RWPE2 (cell line): ENCODE measurements around the gene PLCL2.

ENCODE experiments used
- ATAC-seq: fragments of 200-7000 bp; cut with Tn5 transposase; 3 replicates; pipeline ENCODE4 v1.9.1; 2021; ENCODE audit warnings: low read depth
- DNase-seq: peaks from one replicate; pipeline ENCODE4 v3.0.0-alpha.2; 2020; ENCODE audit warnings: low spot score
- H3K27ac ChIP-seq: fragments of 450-650 bp; 2 replicates; pipeline ENCODE4 v1.5.1; 2017; ENCODE audit warnings: mild to moderate bottlenecking; ENCODE audit not compliant: poor library complexity, severe bottlenecking
- H3K27me3 ChIP-seq: fragments of 250-450 bp; sonication (Bioruptor Pico); 2 replicates; pipeline ENCODE4 v1.5.1; 2021; ENCODE audit warnings: mild to moderate bottlenecking, moderate library complexity; ENCODE audit not compliant: insufficient read depth, poor library complexity, severe bottlenecking
- H3K36me3 ChIP-seq: fragments of 250-450 bp; sonication (Bioruptor Pico); 2 replicates; pipeline ENCODE4 v1.5.1; 2020; ENCODE audit warnings: low read depth, mild to moderate bottlenecking, moderate library complexity
- H3K4me1 ChIP-seq: fragments of 250-450 bp; sonication (Bioruptor Pico); 2 replicates; pipeline ENCODE4 v1.5.1; 2021; ENCODE audit warnings: mild to moderate bottlenecking, moderate library complexity; ENCODE audit not compliant: insufficient read depth, poor library complexity, severe bottlenecking
- H3K4me3 ChIP-seq: fragments of 250-450 bp; sonication (Bioruptor Pico); 2 replicates; pipeline ENCODE4 v1.5.1; 2021; ENCODE audit warnings: mild to moderate bottlenecking, moderate library complexity; ENCODE audit not compliant: severe bottlenecking
- H3K9me3 ChIP-seq: fragments of 250-450 bp; sonication (Bioruptor Pico); 2 replicates; pipeline ENCODE4 v1.5.1; 2021; ENCODE audit warnings: mild to moderate bottlenecking, moderate library complexity; ENCODE audit not compliant: severe bottlenecking
- CTCF ChIP-seq: fragments of 450-650 bp; IDR thresholded peaks from one replicate; pipeline ENCODE4 v1.5.1; 2017; ENCODE audit warnings: mild to moderate bottlenecking, moderate library complexity; ENCODE audit not compliant: poor library complexity, severe bottlenecking

PLCL2 gene

GRCh38 chr3:17059989-17060550, 175.3 kb downstream of the PLCL2 start:
- H3K4me3 ChIP-seq, result no peak overlapping the region
- no peaks in the 10 kb centered on the region for H3K4me1 ChIP-seq
- no peak overlapping the region for H3K27ac ChIP-seq
- no peak for DNase-seq
- H3K27me3 ChIP-seq, result no peaks in the 10 kb centered on the region
- H3K36me3 ChIP-seq, result no peaks in the 10 kb centered on the region
- TF ChIP-seq CTCF, result no peak
- ATAC-seq, result no peak
- H3K9me3 ChIP-seq, result no peaks in the 10 kb centered on the region

GRCh38 chr3:17061005-17061404, 176.2 kb downstream of the PLCL2 start:
- Histone ChIP-seq H3K9me3 (no peaks in the 10 kb centered on the region), H3K27me3 (no peaks in the 10 kb centered on the region), H3K4me3 (no peak overlapping the region), H3K4me1 (no peaks in the 10 kb centered on the region), H3K27ac (no peak overlapping the region), H3K36me3 (no peaks in the 10 kb centered on the region)
- ATAC-seq, result no peak
- no peak for DNase-seq
- TF ChIP-seq CTCF, result no peak

- Histone ChIP-seq H3K4me1 (no peaks in the 10 kb centered on the region), H3K4me3 (no peak overlapping the region), H3K36me3 (no peaks in the 10 kb centered on the region), H3K27ac (no peak overlapping the region), H3K9me3 (no peaks in the 10 kb centered on the region), H3K27me3 (no peaks in the 10 kb centered on the region)
- DNase-seq (no peak), ATAC-seq (no peak)
- TF ChIP-seq CTCF, result no peak
Observed at GRCh38 chr3:17062736-17063135, 178.0 kb downstream of the PLCL2 start.

- Histone ChIP-seq H3K9me3 (no peaks in the 10 kb centered on the region), H3K27me3 (no peaks in the 10 kb centered on the region), H3K4me3 (no peak overlapping the region), H3K4me1 (no peaks in the 10 kb centered on the region), H3K36me3 (no peaks in the 10 kb centered on the region), H3K27ac (no peak overlapping the region)
- no peak for TF ChIP-seq CTCF
- DNase-seq (no peak), ATAC-seq (no peak)
Observed at GRCh38 chr3:17063596-17063995, 178.8 kb downstream of the PLCL2 start.

- TF ChIP-seq CTCF, result no peak
- Histone ChIP-seq H3K36me3 (no peaks in the 10 kb centered on the region), H3K4me1 (no peaks in the 10 kb centered on the region), H3K27me3 (no peaks in the 10 kb centered on the region), H3K27ac (no peak overlapping the region), H3K4me3 (no peak overlapping the region), H3K9me3 (no peaks in the 10 kb centered on the region)
- ATAC-seq, result no peak
- no peak for DNase-seq
Observed at GRCh38 chr3:17065315-17065714, 180.6 kb downstream of the PLCL2 start.
